HG03565 (cell line): ENCODE data around the gene CLK4.
"Not testable (repeated sequence)": the region's sequence is repeated elsewhere in the genome, so short reads cannot be mapped to it uniquely, and the experiment has no call there.

Experiments used
- ATAC-seq: cut with Tn5 transposase; IDR thresholded peaks from one replicate; pipeline ENCODE4 v1.9.1; 2021; ENCODE audit warnings: mild to moderate bottlenecking, moderate library complexity; ENCODE audit not compliant: unreplicated experiment

The CLK4 gene

GRCh38 chr5:178589180-178590140 is 37.4 kb downstream of the CLK4 start:
- no peak for ATAC-seq

GRCh38 chr5:178588769-178589168 is 38.1 kb downstream of the CLK4 start:
- no peak for ATAC-seq

GRCh38 chr5:178587763-178588611 is 38.9 kb downstream of the CLK4 start:
- ATAC-seq: no peak

GRCh38 chr5:178586396-178586795 is 40.5 kb downstream of the CLK4 start:
- no peak for ATAC-seq

GRCh38 chr5:178585421-178585820 is 41.4 kb downstream of the CLK4 start:
- not testable (repeated sequence) for ATAC-seq

GRCh38 chr5:178583279-178583678 is 43.6 kb downstream of the CLK4 start:
- ATAC-seq: no peak

- ATAC-seq: no peak
Measured at GRCh38 chr5:178582291-178582690, 44.6 kb downstream of the CLK4 start.

- no peak for ATAC-seq
Measured at GRCh38 chr5:178581621-178582020, 45.2 kb downstream of the CLK4 start.

GRCh38 chr5:178580271-178580955 is 46.4 kb downstream of the CLK4 start:
- ATAC-seq: no peak

GRCh38 chr5:178577944-178578343 is 48.9 kb downstream of the CLK4 start:
- no peak for ATAC-seq

GRCh38 chr5:178577376-178577839 is 49.4 kb downstream of the CLK4 start:
- ATAC-seq: no peak

GRCh38 chr5:178576591-178577351 is 50.1 kb downstream of the CLK4 start:
- ATAC-seq: no peak

GRCh38 chr5:178573216-178573615 is 53.6 kb downstream of the CLK4 start:
- ATAC-seq: no peak

GRCh38 chr5:178572617-178573016 is 54.2 kb downstream of the CLK4 start:
- no peak for ATAC-seq

- ATAC-seq: no peak
Measured at GRCh38 chr5:178569485-178569884, 57.4 kb downstream of the CLK4 start.

- ATAC-seq: no peak
Measured at GRCh38 chr5:178564811-178565550, 61.9 kb downstream of the CLK4 start.

GRCh38 chr5:178564397-178564796 is 62.5 kb downstream of the CLK4 start:
- no peak for ATAC-seq

GRCh38 chr5:178563621-178564020 is 63.2 kb downstream of the CLK4 start:
- ATAC-seq: no peak

- no peak for ATAC-seq
Measured at GRCh38 chr5:178561746-178562264, 65.0 kb downstream of the CLK4 start.
